ENCODE results near the gene PPT1. TPM values are rescaled to one million over a fixed set of nuclear protein-coding genes. Genes with fewer than 3 reads are reported as not detected.

Gene PPT1
- total RNA-seq, 1 experiment from 2014 or later = 107 TPM

DNA sequence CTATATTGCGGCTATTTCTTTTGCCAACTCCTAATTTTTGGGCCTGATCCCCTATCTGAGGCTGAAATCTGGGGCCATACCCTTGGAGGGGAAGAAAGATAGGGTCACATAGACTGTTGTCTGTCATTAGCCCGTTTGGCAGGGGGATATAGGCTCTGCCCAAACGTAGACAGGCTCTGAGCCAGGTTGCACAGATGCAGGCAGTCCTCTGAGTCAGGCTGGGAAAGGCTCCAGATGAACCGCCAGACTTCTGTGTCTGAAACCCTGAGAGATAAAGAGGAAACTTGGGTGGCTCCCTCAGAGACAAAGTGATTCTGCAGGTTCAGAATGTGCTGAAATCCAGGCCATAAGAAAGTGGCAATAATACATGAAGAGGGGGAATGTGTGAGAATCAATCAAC, 60.5 kb downstream of the PPT1 start (continued):
- TF ChIP-seq ZNF671 (CRISPR knock-in tag; IDR thresholded peaks at IDR 0.05) (no peak), ZNF219 (CRISPR knock-in tag; IDR thresholded peaks at IDR 0.05; ENCODE audit: borderline replicate concordance) (no peak)
- TF ChIP-seq, protein P1, sequence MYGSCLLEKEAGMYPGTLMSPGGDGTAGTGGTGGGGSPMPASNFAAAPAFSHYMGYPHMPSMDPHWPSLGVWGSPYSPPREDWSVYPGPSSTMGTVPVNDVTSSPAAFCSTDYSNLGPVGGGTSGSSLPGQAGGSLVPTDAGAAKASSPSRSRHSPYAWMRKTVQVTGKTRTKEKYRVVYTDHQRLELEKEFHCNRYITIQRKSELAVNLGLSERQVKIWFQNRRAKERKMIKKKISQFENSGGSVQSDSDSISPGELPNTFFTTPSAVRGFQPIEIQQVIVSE (CRISPR knock-in tag; IDR thresholded peaks at IDR 0.05; ENCODE audit: borderline replicate concordance) = no peak

DNA sequence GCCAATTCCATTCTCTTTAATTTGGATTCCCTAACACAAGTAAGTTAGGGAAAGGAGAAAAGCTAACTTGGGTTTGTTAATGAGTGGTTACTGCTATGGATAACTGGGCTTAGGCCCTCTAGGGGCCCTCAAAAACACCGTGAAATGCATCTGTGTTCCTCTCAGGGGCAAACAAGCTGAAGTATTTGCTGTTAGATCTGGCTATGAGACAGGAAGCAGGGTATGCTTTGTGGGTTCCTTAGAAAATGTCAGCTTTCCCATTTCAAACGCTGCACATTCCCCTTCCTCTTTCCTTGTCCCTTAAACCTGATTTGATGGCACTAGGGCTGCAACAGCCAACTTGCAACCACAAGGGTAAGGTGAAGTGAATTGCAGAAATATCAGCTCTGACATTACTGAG, 62.2 kb downstream of the PPT1 start:
- Mint-ChIP-seq H3K27ac (no peak overlapping the region; the same call in 1 of the 2 replicates), H3K9me3 (no peaks in the 10 kb centered on the region), H3K27me3 (ENCODE audit: low read depth) (no peaks in the 10 kb centered on the region; the same call in none of the 2 replicates), H3K4me1 (peaks cover 9% of the 10 kb centered on the region), H3K4me3 (no peak overlapping the region), H3K36me3 (no peaks in the 10 kb centered on the region)
- ChIA-PET CTCF (interaction anchor here (1.2 to 8.2 kb wide), 3 partner anchors 14 to 115 kb away, joined by 3 to 96 read pairs (median 5); no protein-coding TSS in a partner anchor), POLR2A (no interaction called here)
- TF ChIP-seq ZNF423 (CRISPR knock-in tag; IDR thresholded peaks at IDR 0.05) = no peak
- TF ChIP-seq NFATC4 (CRISPR knock-in tag; IDR thresholded peaks at IDR 0.05) = no peak
- no peak for TF ChIP-seq ETV6 (CRISPR knock-in tag; IDR thresholded peaks at IDR 0.05)
- TF ChIP-seq, protein P2, sequence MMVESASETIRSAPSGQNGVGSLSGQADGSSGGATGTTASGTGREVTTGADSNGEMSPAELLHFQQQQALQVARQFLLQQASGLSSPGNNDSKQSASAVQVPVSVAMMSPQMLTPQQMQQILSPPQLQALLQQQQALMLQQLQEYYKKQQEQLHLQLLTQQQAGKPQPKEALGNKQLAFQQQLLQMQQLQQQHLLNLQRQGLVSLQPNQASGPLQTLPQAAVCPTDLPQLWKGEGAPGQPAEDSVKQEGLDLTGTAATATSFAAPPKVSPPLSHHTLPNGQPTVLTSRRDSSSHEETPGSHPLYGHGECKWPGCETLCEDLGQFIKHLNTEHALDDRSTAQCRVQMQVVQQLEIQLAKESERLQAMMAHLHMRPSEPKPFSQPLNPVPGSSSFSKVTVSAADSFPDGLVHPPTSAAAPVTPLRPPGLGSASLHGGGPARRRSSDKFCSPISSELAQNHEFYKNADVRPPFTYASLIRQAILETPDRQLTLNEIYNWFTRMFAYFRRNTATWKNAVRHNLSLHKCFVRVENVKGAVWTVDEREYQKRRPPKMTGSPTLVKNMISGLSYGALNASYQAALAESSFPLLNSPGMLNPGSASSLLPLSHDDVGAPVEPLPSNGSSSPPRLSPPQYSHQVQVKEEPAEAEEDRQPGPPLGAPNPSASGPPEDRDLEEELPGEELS (CRISPR knock-in tag; IDR thresholded peaks at IDR 0.05) = no peak
- TF ChIP-seq, protein P3, sequence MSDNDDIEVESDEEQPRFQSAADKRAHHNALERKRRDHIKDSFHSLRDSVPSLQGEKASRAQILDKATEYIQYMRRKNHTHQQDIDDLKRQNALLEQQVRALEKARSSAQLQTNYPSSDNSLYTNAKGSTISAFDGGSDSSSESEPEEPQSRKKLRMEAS (CRISPR knock-in tag; IDR thresholded peaks at IDR 0.05) = no peak
- no peak for TF ChIP-seq NR1H2 (CRISPR knock-in tag; IDR thresholded peaks at IDR 0.05)
- TF ChIP-seq, protein P4, sequence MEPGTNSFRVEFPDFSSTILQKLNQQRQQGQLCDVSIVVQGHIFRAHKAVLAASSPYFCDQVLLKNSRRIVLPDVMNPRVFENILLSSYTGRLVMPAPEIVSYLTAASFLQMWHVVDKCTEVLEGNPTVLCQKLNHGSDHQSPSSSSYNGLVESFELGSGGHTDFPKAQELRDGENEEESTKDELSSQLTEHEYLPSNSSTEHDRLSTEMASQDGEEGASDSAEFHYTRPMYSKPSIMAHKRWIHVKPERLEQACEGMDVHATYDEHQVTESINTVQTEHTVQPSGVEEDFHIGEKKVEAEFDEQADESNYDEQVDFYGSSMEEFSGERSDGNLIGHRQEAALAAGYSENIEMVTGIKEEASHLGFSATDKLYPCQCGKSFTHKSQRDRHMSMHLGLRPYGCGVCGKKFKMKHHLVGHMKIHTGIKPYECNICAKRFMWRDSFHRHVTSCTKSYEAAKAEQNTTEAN (CRISPR knock-in tag; IDR thresholded peaks at IDR 0.05) = no peak
- TF ChIP-seq, protein P5, sequence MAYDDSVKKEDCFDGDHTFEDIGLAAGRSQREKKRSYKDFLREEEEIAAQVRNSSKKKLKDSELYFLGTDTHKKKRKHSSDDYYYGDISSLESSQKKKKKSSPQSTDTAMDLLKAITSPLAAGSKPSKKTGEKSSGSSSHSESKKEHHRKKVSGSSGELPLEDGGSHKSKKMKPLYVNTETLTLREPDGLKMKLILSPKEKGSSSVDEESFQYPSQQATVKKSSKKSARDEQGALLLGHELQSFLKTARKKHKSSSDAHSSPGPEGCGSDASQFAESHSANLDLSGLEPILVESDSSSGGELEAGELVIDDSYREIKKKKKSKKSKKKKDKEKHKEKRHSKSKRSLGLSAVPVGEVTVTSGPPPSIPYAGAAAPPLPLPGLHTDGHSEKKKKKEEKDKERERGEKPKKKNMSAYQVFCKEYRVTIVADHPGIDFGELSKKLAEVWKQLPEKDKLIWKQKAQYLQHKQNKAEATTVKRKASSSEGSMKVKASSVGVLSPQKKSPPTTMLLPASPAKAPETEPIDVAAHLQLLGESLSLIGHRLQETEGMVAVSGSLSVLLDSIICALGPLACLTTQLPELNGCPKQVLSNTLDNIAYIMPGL (CRISPR knock-in tag; IDR thresholded peaks at IDR 0.05) = no peak
- TF ChIP-seq, protein P6, sequence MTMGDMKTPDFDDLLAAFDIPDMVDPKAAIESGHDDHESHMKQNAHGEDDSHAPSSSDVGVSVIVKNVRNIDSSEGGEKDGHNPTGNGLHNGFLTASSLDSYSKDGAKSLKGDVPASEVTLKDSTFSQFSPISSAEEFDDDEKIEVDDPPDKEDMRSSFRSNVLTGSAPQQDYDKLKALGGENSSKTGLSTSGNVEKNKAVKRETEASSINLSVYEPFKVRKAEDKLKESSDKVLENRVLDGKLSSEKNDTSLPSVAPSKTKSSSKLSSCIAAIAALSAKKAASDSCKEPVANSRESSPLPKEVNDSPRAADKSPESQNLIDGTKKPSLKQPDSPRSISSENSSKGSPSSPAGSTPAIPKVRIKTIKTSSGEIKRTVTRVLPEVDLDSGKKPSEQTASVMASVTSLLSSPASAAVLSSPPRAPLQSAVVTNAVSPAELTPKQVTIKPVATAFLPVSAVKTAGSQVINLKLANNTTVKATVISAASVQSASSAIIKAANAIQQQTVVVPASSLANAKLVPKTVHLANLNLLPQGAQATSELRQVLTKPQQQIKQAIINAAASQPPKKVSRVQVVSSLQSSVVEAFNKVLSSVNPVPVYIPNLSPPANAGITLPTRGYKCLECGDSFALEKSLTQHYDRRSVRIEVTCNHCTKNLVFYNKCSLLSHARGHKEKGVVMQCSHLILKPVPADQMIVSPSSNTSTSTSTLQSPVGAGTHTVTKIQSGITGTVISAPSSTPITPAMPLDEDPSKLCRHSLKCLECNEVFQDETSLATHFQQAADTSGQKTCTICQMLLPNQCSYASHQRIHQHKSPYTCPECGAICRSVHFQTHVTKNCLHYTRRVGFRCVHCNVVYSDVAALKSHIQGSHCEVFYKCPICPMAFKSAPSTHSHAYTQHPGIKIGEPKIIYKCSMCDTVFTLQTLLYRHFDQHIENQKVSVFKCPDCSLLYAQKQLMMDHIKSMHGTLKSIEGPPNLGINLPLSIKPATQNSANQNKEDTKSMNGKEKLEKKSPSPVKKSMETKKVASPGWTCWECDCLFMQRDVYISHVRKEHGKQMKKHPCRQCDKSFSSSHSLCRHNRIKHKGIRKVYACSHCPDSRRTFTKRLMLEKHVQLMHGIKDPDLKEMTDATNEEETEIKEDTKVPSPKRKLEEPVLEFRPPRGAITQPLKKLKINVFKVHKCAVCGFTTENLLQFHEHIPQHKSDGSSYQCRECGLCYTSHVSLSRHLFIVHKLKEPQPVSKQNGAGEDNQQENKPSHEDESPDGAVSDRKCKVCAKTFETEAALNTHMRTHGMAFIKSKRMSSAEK (CRISPR knock-in tag; IDR thresholded peaks at IDR 0.05; ENCODE audit: borderline replicate concordance) = no peak
- TF ChIP-seq, protein P7, sequence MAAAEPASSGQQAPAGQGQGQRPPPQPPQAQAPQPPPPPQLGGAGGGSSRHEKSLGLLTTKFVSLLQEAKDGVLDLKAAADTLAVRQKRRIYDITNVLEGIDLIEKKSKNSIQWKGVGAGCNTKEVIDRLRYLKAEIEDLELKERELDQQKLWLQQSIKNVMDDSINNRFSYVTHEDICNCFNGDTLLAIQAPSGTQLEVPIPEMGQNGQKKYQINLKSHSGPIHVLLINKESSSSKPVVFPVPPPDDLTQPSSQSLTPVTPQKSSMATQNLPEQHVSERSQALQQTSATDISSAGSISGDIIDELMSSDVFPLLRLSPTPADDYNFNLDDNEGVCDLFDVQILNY (CRISPR knock-in tag; IDR thresholded peaks at IDR 0.05) = no peak
- no peak for TF ChIP-seq GRHL2 (CRISPR knock-in tag; IDR thresholded peaks at IDR 0.05; ENCODE audit: insufficient replicate concordance, severe bottlenecking)
- no peak for TF ChIP-seq JAZF1 (CRISPR knock-in tag; IDR thresholded peaks at IDR 0.05)
- TF ChIP-seq, protein P8, sequence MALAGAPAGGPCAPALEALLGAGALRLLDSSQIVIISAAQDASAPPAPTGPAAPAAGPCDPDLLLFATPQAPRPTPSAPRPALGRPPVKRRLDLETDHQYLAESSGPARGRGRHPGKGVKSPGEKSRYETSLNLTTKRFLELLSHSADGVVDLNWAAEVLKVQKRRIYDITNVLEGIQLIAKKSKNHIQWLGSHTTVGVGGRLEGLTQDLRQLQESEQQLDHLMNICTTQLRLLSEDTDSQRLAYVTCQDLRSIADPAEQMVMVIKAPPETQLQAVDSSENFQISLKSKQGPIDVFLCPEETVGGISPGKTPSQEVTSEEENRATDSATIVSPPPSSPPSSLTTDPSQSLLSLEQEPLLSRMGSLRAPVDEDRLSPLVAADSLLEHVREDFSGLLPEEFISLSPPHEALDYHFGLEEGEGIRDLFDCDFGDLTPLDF (CRISPR knock-in tag; IDR thresholded peaks at IDR 0.05) = no peak
- no peak for DNase-seq (ENCODE audit: low spot score)
- no peak for ATAC-seq
